Measurements from ENCODE around the gene SUCO.
"Not testable (repeated sequence)": the region's sequence is repeated elsewhere in the genome, so short reads cannot be mapped to it uniquely, and the experiment has no call there.

Gene SUCO

GRCh38 chr1:172487550-172487949, 45.4 kb upstream of the SUCO start:
- Mint-ChIP-seq H3K4me3 (no peak overlapping the region), H3K27me3 (ENCODE audit: low read depth) (no peaks in the 10 kb centered on the region), H3K9me3 (no peaks in the 10 kb centered on the region), H3K27ac (no peak overlapping the region), H3K4me1 (no peaks in the 10 kb centered on the region), H3K36me3 (ENCODE audit: low read depth) (no peaks in the 10 kb centered on the region)
- TF ChIP-seq CTCF (IDR thresholded peaks at IDR 0.05; ENCODE audit: unreplicated experiment in 3 of 3), result no peak

- H3K4me3 Mint-ChIP-seq, result no peak overlapping the region
- no peaks in the 10 kb centered on the region for H3K4me1 Mint-ChIP-seq
- peaks cover 2% of the 10 kb centered on the region for H3K27me3 Mint-ChIP-seq (ENCODE audit: low read depth)
- H3K9me3 Mint-ChIP-seq, result no peaks in the 10 kb centered on the region
- no peak for TF ChIP-seq CTCF (IDR thresholded peaks at IDR 0.05; ENCODE audit: unreplicated experiment in 3 of 3)
- no peaks in the 10 kb centered on the region for H3K36me3 Mint-ChIP-seq (ENCODE audit: low read depth)
- H3K27ac Mint-ChIP-seq, result no peak overlapping the region
Observed at GRCh38 chr1:172488393-172488792, 44.6 kb upstream of the SUCO start.

DNA sequence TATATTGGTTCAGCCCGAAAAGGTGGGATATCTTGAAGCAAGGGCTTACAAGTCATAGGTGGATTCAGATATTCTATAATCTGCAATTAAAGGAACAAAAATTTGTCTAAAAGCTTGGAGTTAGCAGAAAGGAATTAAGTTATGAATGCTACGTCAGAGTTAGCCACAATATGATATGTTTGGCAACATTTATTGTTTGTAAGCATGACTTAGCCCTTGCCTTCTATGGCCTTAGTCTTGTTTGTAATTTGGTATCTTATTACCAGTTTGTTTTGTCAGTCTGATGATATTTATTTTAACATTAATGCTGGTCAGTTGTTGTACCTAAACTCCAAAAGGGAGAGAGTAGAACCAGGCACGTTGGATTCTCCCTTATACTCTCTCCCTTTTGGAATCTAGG, 43.1 kb upstream of the SUCO start:
- TF ChIP-seq CTCF (IDR thresholded peaks at IDR 0.05; ENCODE audit: unreplicated experiment in 3 of 3), result no peak
- Mint-ChIP-seq H3K4me3 (no peak overlapping the region), H3K4me1 (no peaks in the 10 kb centered on the region), H3K27me3 (ENCODE audit: low read depth) (peaks cover 9% of the 10 kb centered on the region), H3K27ac (no peak overlapping the region), H3K9me3 (no peaks in the 10 kb centered on the region), H3K36me3 (ENCODE audit: low read depth) (no peaks in the 10 kb centered on the region)

GRCh38 chr1:172492421-172492820, 40.5 kb upstream of the SUCO start:
- no peak overlapping the region for H3K27ac Mint-ChIP-seq
- H3K36me3 Mint-ChIP-seq (ENCODE audit: low read depth), result no peaks in the 10 kb centered on the region
- no peak overlapping the region for H3K4me3 Mint-ChIP-seq
- peaks cover 12% of the 10 kb centered on the region for H3K4me1 Mint-ChIP-seq
- no peaks in the 10 kb centered on the region for H3K9me3 Mint-ChIP-seq
- peaks cover 9% of the 10 kb centered on the region for H3K27me3 Mint-ChIP-seq (ENCODE audit: low read depth)
- no peak for TF ChIP-seq CTCF (IDR thresholded peaks at IDR 0.05; ENCODE audit: unreplicated experiment in 3 of 3)

DNA sequence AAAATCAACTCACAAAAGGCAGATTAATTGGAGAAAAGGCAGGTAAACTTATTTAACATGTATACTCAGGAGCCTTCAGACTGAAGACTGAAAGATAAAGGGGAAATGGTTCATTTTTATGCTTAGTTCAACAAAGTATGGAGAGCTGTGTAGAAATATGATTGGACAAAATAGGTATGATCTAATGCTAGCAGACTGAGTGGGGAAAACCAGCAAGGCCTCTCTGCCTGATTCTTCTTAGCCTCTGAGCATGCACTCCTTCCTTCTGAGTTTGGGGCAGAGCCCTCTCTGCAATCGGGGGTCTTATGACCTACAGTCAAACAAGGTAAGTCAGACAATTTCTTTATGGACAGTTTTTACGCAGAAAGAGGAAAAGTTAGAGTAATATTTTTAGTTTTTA, 38.8 kb upstream of the SUCO start:
- H3K4me3 Mint-ChIP-seq, result no peak overlapping the region
- H3K27ac Mint-ChIP-seq, result peak overlapping the region in 2 of 3 experiments; percentile 39
- TF ChIP-seq CTCF (IDR thresholded peaks at IDR 0.05; ENCODE audit: unreplicated experiment in 3 of 3), result no peak
- H3K9me3 Mint-ChIP-seq, result no peaks in the 10 kb centered on the region
- H3K36me3 Mint-ChIP-seq (ENCODE audit: low read depth), result no peaks in the 10 kb centered on the region
- peaks cover 23% of the 10 kb centered on the region for H3K4me1 Mint-ChIP-seq
- H3K27me3 Mint-ChIP-seq (ENCODE audit: low read depth), result peaks cover 9% of the 10 kb centered on the region

DNA sequence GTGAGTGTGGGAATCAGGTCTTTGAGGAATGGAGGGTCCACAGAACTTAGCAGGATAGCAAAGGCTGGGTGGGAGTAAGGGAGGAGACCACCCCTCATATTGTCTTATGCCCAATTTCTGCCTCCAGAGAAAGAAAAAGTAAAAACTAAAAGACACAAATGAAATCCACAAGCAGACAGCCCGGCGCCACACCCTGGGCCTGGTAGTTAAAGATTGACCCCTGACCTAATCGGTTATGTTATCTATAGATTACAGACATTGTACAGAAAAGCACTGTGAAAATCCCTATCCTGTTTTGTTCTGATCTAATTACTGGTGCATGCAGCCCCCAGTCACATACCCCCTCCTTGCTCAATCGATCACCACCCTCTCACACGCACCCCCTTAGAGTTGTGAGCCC, 36.8 kb upstream of the SUCO start:
- H3K36me3 Mint-ChIP-seq (ENCODE audit: low read depth); H3K9me3 Mint-ChIP-seq; H3K27me3 Mint-ChIP-seq (ENCODE audit: low read depth); H3K4me3 Mint-ChIP-seq: not testable (repeated sequence)
- peak overlapping the region; percentile 89 to 98 (median 94) for H3K27ac Mint-ChIP-seq
- H3K4me1 Mint-ChIP-seq, result peaks cover 23% of the 10 kb centered on the region

Measured in nephron (organoid).